Fibroblast of gingiva (primary cell): ENCODE measurements around the gene ECEL1.
A peak's percentile ranks its signal among the peaks of the same experiment; 100 is the strongest.
"Not testable (repeated sequence)": the region's sequence is repeated elsewhere in the genome, so short reads cannot be mapped to it uniquely, and the experiment has no call there.

Experiments used
- DNase-seq: peaks from one replicate; pipeline ENCODE4 v3.0.0-alpha.2; 2011; ENCODE audit warnings: low read depth

The ECEL1 gene

GRCh38 chr2:232458661-232459418, 28.8 kb downstream of the ECEL1 start:
- no peak for DNase-seq

- DNase-seq: no peak
Measured at GRCh38 chr2:232458051-232458660, 29.5 kb downstream of the ECEL1 start.

DNA sequence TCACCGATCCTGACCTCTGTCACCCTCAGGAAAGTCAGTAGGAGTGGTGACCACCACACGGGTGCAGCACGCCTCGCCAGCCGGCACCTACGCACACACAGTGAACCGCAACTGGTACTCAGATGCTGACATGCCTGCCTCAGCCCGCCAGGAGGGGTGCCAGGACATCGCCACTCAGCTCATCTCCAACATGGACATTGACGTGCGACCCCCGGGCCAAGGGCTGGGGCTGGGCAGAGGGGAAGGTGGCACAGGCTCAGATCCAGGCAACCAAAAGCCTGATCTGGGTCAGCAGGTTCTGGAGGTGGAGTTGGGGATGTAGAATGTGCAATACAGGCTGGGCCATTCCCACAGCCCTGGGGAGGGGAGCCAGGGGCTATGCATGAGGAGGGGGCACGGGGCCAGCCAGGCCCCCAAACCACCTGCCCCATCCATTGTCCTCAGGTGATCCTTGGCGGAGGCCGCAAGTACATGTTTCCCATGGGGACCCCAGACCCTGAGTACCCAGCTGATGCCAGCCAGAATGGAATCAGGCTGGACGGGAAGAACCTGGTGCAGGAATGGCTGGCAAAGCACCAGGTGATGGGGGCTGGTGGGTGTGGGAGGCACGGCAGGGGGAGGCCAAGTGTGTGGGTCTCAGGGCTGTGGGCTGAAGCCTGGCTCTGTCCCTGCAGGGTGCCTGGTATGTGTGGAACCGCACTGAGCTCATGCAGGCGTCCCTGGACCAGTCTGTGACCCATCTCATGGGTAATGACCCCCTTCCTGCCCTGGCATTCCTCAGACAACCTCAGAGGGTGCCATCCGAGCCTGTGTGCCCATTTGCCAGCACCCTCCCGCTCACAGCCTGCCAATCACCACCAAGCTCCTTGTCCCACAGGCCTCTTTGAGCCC, 30.3 kb downstream of the ECEL1 start:
- no peak for DNase-seq

DNA sequence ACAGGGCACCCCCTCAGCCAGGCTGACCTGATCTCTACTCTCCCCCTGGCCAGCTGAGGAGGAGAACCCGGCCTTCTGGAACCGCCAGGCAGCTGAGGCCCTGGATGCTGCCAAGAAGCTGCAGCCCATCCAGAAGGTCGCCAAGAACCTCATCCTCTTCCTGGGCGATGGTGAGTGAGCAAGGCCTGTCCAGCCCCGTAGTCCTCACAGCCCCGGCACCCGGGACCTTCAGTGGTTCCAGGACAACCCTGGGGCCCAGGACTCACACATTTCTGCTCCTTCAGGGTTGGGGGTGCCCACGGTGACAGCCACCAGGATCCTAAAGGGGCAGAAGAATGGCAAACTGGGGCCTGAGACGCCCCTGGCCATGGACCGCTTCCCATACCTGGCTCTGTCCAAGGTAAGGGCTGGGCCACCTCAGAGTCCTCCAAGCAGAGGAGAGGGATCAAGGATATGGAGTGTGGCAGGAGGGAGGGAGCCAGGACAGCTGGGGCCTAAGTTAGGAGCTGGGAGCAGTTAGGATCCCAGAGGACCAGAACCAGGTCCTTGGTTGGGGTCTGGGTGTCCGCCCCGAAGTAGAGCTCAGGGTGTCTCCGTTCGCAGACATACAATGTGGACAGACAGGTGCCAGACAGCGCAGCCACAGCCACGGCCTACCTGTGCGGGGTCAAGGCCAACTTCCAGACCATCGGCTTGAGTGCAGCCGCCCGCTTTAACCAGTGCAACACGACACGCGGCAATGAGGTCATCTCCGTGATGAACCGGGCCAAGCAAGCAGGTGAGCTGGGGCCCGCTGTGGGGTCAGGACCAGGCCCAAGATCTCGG, 31.1 kb downstream of the ECEL1 start:
- no peak for DNase-seq

GRCh38 chr2:232455426-232456255, 32.0 kb downstream of the ECEL1 start, which contains the start of gene ALPI:
Gene ALPI (plus strand): TSS chr2:232456153. CDS start chr2:232456200, 47 bp downstream.
- no peak for DNase-seq

DNA sequence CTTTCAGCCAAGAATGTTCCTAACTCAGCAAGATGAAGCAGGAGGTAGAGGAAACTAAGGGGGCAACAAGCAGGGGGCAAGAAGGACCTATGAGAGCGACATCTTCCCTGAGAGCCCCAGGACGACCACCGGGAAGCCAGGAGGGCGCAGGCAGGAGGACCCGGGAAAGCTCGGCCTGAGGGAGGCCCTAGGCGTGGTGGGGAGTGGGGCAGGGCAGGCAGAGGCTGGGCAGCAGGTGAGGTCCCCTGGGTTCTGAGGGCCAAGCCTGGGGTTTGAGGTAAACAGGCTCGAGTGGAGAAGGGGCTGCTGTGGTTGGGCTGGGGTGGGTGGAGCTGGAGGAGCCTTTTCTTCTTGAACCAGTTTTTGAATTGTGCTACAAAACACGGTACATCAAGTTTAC, 33.0 kb downstream of the ECEL1 start:
- DNase-seq: no peak

DNA sequence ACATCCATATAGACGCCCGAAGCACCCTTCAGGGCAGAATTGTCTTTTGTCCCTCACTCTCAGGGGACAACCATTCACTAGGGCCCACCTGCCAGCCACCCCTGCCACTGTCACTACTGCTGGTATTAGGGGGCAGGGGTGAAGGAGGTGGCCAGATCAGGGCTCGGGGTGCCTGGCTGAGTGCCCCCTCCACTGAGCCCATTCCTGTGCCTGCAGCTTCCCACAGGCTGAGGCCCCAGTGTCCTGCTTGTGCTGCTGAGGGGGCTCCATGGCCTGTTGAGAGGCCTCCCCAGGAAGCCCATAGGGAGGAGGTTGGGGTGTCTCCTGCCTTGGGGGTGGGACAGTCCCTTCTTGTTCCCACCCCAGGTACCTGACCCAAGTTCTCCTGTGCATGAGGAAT, 36.0 kb downstream of the ECEL1 start:
- not testable (repeated sequence) for DNase-seq

DNA sequence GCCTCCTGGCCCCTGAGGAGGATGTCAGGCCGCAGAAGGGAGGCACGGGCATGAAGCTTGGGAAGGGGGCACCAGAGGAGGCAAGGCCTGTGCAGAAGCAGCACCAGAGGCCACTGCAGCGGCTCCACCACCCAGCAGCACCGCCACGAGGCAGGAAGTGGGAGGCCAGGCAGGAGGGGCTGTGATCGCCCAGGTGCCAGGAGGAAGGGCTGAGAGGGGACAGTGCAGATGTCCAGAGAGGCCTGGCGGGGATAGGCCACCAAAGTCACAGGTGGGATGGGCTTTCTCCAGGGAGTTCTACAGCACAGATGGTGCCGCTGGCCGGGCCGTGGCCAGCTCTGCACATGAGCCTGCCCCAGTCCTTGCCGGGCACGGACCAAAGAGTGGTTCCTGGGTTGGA, 37.7 kb downstream of the ECEL1 start:
- no peak for DNase-seq

DNA sequence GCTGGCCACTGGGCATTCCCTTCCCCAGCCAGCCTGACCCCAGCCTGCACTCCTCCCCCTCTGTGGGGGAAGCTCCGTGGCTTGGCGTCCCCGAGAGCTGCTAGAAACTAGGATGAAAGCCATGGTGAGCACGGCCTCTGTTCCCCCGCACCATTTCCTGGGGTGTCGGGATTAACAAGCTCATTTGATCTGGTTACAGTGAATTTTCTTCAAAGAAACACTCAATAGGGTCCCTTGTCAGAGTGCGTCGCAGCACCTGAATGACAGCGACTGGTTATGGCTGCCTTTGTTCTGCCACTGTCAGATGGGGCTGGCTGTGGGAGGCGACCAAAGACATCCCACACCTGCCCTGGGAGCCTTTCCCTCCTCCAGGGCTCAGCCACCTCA, 39.3 kb downstream of the ECEL1 start:
- no peak for DNase-seq

DNA sequence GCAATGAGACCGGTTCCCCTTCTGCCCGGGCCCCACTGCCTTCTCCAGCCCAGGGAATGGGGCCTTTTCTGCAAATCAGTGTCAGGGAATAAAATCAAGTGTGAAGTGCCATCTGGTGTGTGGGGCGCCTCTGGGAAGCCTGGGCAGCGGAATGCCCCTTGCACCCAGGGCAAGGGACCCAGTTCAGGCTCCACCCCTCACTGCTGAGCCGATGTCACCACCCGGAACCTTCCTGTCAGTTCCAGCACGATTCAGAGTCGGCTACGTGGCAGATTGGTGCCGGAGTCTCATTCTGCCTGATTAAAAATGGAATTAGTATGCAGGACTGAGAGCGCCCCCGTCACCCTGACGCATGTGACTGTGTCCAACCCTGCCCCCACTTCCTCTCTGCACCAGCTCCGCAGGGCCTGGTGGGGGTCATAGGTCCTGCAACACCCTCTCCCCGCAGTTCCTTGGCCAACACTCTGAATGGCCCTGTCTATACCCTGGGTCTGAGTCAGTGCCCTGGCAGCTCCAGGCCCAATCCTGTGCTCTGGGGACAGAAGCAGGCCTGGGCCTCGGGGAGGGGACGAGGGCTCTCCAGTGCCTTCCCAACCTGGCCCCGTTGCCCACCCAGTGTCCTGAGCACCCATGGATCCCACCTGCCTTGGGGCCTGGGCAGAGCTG, 39.9 kb downstream of the ECEL1 start:
- DNase-seq: no peak

DNA sequence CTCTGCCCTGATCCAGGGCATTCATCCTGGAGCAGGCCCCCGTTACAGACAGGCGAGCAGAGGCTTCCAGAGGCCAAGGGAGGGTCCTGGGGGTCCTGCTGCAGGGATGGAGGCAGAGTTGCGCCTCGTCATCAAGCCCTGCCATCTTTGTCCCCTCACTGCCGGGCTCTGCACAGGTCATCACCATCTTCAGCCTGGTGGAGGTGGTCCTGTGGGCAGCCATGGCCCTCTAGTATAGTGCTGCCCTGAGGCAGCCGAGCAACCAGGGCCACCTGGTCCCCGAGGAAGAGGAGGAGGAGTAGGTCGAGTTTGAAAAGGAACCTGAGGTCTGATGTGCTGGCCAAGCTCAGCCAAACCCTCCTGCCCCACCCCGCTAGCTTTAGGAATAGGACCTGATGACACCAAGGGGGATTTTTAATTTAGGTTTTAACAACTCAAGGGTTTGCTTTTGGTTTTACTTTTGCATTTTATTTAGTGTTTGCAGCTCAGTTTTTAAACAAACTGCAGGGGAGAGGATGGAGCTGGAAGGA, 40.5 kb downstream of the ECEL1 start:
- DNase-seq: no peak

GRCh38 chr2:232446266-232446777, 41.3 kb downstream of the ECEL1 start:
- DNase-seq: not testable (repeated sequence)

DNA sequence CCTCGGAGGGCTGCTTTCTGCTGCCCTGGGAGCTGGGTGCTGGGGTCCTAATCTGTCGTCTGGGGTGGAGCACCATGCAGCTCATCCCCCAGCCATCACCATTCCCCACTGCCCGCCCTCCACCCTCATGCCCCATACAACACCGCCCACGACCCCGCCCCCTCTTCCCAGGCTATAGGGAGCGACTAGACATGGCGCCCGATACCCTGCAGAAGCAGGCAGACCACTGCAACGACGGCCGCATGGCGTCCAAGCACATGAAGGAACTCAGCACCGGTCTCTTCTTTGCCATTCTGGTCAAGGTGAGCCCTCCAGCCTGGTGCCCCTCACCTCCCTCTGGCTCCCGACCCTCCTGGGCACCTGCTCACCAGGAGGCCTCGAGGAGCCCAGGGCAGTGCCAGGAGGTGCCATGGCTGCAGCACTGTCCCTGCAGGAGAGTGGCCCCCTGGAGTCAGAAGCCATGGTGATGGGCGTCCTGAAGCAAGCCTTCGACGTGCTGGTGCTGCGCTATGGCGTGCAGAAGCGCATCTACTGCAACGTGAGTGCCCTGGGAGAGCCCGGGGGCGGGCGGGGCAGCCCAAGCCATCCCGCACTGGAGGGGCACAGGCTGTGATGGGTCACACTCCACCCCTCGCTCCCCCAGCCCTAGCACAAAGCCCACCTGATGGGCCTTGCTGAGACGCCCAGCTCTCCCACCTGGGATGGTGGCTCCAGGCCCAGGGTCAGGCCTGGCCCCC, 42.3 kb downstream of the ECEL1 start:
- not testable (repeated sequence) for DNase-seq

- peak; percentile 40 for DNase-seq
Measured at GRCh38 chr2:232444409-232445148, 43.1 kb downstream of the ECEL1 start.

DNA sequence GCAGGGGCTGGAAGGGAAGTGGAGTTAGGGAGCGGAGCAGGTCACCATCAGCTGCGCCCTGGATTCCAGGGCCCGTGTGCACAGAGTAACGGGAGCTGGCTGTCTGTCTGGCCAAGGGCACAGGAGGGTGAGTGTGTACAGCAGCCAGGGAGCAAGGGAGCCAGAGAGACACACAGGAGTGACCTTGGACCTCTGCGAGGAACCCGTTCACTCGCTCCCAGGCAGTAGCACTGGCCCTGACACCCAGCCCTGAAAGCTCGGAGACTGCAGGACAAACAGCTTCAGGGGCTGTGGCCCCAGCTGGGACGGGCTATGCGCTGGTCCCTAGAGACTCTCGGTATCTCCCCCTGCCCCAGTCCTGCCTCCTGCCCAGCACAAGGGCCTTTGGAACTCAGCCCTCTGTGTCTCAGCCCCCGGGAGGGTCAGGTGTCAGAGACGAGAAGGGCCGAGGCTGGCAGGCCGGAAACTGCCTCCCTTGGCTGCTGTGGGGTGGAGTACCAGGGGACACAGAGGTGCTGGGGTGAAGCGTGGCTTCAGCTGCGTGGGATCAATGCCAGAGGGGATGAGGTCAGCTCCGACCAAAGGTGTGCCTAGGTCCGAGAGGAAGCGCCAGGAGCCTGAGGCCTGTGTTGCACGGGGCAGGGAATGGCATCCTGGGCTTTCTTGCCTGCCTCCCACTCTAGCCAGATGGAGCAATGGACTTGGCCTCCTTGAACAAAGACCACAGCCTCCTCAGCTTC, 43.8 kb downstream of the ECEL1 start:
- DNase-seq: not testable (repeated sequence)

GRCh38 chr2:232443047-232443446, 44.6 kb downstream of the ECEL1 start:
- DNase-seq: not testable (repeated sequence)

GRCh38 chr2:232442431-232442830, 45.2 kb downstream of the ECEL1 start:
- DNase-seq: not testable (repeated sequence)

GRCh38 chr2:232441922-232442321, 45.7 kb downstream of the ECEL1 start:
- DNase-seq: not testable (repeated sequence)
